ENCODE measurements around the gene IRF1.

IRF1 gene

DNA sequence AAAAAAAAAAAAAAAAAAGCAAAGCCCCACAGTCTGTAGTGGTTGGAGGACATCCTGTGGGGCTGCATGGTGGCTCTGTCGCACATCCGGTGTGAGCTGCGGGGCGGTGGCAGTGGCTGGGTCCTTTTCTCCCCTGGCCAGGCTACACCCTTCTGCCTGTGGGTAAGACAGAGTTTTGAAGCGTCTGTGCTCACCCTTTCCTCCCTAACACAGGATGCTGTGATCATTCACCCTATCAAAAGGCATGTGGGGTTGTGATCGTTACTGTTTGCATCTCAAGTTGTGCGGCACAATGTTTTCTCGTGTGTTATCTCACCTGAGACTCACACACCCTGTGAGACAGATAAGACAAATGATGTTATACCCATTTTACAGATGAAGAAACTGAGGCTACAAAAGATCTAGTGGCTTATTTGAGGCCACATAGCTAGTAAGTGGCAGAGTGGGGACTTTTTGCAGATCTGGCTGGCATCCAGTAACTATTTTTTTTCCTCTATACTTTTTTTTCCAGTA, 17.5 kb downstream of the IRF1 start:
- peak; percentile 12 for DNase-seq

DNA sequence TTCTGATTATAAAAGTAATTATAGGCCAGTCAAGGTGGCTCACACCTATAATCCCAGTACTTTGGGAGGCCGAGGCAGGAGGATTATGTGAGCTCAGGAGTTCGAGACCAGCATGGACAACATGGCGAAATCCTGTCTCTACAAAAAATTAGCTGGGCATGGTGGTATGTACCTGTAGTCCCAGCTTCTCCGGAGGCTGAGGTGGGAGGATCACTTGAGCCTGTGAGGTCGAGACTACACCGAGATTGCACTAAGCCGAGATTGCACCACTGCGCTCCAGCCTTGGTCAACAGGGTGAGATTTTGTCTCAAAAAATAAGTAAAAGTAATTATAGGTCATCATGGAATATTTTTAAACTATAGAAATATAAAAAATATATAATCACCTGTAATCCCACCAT, 18.1 kb downstream of the IRF1 start:
- DNase-seq, result peak; percentile 8

DNA sequence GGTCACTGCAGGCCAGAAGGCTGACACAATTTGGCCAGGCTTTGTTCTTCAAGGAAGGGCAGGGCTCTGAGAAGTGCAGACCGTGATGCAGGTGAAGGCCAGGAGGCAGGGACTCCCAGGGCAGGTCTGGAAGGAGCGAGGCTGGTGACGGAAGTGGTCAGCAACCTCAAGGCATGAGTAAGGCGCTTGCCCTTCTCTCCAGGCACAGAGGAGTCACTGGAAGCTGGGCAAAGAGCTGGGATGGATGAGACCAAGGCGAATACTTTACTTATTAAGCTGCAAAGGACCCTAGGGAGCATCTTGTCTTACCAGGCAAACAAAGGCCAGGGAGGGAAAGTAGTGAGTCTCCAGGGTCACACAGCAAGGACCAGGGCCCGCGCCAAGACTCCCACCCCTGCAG, 18.6 kb downstream of the IRF1 start:
- peak; percentile 12 for DNase-seq

DNA sequence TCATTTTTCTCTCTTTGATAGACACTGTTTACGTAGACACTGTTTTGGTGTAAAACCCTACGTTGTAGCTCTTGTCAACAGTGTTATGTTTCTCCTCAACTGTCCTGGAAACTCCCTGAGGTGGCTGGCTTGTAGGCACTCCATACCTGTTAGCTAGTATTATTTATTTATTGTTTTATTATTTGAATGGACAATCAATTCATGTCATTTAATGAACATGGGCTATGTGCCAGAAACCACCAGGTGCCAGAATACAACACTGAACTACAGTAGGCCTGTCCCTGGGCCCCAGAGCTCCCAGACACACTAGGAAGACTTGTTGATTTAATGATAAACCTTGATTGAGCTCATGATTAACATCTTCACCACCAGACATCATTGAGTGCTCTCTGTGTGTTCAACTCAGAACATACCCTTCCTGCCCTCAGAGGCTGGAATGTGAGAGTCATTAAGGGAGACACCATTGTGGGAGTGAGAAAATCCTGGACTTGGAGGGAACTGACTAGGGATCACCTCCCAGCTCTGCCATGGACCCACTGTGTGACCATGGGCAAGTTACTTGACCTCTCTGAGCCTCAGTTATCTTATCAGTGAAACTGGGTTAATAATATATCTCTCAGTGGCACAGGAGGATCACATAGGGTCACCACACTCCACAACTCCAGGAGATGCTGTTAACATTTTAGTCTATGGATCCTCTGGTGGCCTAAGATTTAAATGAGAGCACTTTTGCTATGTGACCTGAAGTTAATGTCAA, 19.2 kb downstream of the IRF1 start:
- DNase-seq, result peak; percentile 14

DNA sequence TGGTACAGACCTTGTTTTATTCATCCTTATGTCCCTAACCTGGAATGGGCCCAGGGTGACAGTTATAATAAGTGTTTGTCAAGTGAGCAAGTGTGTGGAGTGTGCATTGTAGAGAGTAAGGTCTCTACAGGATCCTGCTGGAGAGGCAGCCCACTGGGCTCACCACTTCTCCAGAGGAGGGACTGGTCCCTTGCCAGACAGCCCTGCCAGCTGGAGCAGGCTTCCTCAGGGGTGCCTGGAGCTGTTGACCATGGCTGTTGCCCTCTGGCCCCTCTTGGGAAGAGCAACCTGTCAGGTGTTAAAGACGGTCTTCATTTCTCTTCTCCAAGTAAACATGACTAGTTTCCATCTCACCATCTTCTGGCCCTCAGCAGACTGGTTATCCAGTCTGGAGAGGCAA, 20.0 kb downstream of the IRF1 start:
- DNase-seq, result peak; percentile 14

DNA sequence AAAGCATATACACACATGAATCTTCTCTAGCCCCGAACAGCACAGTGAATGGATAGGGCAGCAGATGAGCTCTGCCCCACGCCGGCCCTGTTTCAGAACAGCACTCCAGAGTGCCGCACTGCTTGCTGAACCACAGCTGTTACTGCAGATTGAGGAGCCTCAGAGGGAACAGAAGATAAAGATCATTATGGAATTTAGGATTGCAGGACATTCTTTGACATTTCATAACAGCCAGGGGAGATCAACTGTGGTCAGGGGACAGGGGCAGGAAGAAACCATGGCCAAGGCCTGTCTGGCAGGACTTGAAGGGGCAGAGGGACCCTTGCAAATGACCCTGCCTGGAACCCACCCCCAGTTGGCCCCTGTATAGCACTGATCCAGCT, 20.6 kb downstream of the IRF1 start:
- DNase-seq, result peak; percentile 16

DNA sequence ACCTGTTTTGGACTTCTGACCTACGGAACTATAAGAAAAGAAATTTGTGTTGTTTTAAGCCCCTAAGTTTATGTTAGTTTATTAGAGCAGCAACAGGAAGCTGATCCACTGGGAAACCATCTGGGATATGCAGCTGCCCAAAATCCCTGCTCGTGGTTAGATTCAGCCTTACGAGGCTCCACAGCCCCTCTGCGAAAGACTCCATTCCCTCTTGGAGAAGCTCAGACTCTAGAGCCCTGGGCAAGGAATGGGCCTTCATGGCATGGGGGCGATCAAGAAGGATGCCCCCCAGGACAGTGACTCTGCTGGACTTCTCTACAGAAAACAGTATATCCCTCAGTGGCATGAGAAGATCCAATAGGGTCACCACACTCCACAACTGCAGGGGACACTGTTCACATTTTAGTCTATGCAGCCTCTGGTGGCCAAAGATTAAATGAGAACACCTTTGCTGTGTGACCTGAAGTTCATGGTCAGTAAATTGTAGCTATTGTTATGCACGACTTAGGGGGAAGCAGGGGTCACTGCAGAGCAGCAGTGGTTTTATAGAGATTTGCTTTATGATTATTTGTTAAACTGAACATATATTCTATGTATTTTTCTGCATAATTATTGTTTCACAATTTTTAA, 21.1 kb downstream of the IRF1 start:
- DNase-seq, result peak; percentile 40

DNA sequence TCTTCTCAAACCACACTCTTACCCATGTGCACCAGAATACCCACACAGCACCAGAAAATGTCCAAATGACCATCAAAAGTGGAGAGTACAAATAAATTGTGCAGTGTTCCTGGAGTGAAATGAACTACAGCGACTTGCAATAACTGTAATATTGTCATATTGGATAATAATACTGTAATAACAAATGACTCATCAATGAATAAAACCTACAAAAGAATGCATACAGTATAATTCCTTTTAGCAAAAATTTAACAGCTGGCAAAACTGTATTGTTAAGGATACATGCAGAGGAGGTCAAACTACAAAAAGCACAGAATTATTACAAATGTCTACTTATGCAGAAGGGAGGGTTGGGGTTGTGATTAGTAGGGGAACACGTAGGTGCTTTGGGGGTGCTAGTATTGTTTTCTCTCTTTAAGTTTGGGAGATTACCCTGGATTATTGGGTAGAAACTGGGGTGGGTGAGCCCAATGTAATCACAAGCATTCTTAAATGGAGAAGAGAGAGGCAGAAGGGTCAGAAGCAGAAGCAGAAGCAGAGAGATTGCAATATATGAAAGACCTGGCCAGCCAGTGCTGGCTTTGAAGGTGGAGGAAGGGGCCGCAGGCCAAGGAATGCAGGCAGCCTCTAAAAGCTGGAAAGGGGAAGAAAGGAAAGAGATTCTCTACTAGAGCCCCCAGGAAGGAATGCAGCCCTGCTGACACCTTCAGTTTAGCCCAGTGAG, 21.8 kb downstream of the IRF1 start:
- peak; percentile 16 for DNase-seq

DNA sequence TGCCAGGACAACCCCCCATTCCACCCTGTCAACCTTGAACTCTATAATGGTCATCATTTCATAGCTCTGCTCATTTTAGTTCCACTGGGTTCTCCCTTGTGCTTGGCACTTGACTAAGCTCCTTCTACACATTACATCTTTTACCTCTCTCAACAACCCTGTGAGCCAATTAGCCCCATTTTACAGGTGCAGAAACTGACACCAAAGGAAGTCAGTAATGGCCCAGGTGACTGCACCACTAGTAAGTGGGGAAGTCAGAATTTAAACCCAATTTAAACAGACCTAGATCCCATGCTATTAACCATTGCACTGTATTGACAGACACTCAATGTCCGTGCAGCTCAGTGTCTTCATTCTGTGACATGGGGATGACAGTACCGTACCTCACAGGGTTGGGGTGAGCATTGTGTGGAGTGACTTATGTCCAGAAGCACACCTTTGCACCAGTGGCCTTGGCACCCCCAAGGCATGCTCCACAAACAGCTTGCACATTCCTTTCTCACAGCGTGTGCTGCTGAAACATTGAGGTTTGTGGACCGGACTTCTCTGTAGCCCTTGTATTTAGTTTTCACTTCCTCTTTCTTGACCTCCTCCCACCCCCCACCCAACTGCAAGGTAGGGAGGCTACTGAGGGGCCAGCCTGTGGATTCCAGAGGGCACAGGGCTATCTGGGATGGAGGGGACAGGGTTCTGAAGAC, 23.1 kb downstream of the IRF1 start:
- DNase-seq, result peak; percentile 18

DNA sequence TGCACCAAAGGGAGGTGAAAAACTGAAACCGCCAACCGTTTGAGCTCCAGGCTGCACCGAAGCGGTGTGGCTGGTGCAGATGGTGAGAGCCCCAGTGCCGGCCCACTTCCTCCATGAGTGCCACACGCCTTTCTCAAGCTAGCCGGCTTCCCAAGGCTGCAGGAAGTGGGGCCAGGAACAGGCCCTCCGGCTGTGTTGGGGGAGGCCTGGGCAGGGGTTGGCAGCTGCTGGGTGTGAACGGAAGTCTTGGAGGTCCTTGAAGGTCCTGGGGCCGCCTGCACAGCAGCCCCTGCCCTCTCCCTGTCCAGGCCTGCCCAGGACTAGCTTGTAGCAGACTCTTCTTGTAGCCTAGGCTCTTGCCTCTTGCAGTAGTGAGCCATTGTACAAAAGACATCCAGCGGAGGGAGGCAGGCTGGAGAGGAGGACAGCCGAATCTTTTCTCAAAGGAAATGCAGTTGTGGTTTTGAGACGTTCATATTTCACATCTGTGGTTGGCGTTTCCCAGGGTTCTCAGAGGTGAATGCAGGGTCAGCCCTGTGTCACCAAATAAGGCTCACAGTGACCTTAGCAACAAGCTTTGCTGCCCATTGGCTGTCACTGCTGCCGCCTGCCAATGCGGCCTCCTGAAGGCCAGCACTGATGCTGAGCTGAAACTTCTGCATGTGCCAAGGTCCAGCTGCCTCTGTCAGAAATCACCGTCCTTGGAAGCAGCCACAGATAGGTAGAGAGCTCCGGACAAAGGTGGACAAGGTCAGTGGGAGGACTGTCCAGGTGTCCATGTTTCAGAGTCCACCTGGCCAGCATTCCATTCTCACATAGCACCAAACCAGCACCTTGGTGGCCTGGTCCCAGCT, 23.9 kb downstream of the IRF1 start:
- peak; percentile 73 for DNase-seq

DNA sequence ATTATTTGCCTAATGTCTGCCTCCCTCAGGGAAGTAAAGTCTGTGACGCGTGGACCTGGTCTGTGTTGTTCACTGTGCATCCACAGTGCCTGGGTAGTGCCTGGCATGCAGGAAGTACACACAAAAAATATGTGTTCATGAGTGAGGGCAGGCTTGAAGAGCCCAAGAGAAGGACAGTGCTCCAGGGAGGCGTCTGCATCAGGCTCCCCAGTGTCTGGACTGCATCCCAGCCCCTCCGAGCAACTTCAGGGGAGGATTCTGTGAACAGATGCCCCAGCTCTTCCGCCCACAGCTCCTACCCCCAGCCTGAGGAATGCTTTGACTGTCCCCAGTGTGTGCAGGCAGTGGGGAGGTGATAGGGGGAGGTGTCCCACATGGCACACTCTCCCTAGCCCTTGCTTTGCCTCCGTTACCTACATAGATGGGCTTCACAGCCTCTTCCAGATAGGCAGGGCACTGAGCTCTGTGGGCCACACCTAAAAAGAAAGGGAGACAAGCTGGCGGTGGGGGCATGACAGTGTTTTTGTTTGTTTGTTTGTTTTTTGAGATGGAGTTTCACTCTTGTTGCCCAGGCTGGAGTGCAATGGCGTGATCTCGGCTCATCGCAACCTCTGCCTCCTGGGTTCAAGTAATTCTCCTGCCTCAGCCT, 25.4 kb downstream of the IRF1 start:
- peak; percentile 22 for DNase-seq

DNA sequence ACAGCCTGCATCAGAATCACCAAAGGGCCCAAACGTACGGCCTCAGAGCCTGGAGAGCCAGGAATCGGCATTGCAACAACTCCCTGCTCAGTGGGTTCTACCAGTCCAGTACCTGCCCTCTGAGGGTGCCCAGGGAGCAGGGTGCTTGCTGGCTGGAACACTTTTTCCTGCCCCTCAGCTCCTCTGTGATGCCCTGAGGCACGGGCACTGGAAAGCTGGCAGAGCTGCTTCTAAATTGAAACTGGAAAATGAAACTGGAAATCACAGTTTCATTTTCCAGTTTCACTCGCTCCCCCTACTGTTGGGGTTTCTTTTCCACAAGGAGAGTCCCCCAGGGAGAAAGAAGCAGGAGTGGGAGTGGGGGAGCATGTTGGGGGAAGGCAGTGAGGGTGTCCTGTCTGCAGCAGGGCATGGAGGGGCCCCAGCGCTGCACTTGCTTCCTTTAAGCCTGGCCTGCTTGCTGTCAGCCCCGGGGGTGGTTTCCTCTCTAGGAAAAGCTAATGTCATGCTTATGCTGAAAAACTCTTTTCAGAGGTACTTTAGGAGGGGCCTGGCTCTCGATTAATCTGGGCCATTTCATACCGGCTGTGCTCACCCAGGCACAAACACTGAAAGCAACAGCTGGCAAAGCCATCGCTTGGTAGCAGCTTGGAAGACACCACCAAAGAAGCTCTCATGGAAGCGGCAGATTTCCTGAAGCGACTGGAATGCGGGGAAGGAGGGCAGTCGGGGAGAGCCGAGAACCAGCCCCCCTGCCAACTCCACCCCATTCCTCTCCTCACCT, 26.2 kb downstream of the IRF1 start:
- DNase-seq, result peak; percentile 57

DNA sequence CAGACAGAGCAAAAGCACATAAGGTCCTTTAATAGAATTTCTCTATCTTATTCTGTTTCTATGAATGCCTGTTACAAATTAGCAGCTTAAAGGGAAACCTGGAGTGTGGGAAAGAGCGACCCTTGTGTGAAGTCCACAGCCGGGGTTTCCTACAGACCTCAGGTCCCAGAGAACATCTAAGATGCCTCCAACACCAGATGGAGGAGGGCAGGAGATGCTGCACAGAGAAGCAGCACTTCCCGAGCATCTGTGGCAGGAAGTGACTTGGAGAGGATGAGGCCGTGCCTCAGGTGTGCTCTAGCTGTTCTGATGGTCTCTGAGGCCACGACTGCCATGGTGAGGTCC, 26.8 kb downstream of the IRF1 start:
- no peak for DNase-seq

DNA sequence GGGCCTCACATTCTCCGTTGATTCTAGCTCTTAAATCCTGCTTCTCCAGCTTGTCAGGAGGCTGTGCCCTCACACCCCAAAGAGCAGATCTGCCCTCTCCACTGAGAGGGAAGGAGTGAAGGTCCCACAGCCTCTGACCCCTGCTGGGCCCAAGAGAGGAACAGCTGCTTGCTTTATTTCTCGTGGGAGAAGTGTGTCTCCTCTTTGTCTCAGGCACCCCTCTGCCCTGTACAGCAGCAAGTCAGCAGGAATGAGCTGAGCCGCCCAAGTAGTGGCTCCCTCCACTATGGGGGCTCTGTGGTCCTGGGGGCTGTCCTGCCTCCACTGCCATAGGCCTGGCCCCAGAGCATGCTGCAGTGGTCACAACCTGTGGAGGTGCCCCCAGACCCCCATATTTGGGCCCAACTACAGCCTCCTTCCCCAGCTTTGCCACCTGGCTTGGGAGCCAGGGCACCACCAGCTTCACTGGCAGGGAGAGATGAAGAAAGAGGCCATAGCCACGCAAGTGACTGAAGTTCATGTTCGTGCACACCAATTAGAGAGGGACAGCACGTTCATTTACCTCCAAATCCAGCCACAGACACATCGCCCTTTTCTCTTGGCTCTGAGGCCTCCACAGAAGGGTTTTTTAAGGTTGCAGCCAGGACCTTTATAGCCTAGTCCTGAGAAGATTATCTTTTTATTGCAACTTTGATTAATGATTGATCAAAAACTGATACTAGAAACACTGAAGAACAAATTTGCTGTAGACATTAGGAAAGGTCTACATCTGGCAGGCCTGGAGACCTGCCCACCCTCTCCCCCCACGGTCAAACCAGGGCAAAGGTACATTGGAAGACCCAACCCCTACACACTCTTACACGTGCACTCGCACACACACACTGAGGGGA, 27.5 kb downstream of the IRF1 start:
- no peak for DNase-seq

DNA sequence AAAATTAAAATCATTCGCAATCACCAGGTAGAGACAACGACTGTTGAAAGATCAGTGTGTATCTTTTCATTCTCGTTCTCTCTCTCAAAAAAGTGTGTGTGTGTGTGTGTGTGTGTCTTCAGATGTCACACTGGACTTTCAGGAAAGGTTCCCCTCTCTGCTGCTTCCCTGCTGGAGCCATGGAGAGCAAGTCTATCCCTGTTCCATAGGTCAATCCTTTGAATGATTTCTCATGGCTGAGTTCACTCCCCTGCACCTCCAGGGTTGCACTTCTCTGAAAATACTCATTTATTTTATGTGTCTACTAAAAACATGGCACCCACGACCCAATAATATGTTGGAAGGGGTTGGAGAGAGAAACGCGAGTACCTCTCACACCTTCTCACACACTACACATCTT, 28.2 kb downstream of the IRF1 start:
- DNase-seq, result no peak

DNA sequence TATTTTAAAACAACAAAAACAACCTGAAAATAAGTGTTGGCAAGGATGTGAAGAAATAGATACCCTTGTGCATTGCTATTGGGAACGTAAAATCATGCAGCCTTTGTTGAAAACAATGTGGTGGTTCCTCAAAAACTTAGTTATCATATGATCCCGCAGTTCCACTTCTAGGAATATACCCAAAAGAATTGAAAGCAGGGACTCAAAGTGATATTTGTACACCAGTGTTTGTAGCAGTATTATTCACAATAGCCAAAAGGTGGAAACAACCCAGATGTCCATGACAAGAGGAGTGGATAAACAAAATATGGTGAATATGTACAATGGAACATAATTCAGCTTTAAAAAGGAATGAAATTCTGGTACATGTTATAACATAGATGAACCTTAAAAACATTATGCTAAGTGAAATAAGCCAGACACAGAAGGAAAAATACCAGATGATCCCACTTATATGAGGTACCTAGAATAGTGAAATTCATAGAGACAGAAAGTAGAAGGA, 29.0 kb downstream of the IRF1 start:
- DNase-seq, result no peak

DNA sequence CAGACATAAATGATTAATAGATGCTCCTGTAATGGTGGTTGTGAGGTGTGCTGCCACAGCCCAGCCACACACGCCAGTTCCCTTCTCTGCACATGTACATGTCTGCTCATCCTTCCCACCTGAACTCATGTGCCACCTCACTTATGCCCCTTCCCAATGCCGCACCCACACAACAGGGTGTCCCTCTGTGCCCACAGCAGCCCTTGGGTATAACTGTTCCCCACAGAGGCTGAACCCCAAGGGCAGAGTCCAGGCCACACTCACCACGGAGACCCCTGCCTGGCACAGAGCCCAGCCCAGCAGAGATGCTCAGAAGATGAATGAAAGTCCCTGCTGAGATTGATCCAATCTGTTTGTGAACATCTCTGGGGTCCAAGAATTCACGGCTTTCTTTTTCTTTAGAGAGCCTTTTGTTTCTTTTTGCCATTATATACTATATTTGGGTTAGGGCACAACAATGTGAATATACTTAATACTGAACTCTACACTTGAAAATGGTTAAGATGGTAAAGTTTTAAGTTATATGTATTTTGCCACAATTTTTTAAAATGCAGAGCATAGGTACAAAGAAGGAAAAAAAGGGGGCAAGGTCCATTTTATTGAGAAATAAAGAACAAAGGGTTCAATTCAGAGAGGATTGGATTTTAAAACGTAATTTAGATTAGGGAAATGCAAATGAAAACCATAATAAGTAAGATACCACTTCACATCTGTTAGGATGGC, 29.6 kb downstream of the IRF1 start:
- no peak for DNase-seq

DNA sequence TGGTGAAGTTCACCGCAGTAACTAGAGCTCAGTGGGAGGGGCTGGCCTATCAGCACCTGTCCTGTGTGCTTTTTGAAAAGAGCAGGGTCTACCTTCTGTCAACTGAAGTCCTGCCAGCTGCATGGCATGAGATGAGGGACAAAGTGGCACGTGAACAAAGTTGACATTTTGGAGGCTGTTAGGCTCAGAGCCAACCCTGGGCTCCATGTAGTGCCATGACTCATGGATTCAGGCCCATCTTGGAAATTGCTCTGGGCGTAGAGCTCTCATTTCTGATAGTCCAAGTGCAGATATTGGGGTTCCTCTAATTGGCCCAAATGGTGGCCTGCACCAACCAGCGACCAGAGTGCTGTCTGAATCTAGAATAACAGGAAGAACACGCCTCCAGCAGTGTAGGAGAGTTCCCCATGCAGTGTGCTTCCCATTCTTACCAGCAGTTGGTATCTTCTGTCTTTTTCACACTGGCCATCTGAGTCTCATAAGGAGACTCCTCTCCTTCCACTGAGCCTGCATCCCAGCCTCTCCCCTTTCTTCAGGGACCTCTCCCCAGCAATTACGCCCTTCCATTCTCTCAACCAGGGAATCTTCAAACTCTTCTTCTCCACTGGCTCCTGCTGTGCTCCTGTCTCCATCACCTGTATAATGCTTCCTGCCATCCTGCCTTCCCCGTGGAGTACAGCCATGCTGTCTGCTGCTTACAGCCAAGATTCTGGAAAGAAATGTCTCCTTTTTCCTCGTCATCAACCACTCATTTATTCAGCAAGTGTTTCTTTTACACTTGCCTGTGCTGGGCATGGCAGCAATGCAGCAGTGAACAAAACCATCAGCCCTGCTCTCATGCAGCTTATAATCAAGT, 30.4 kb downstream of the IRF1 start:
- DNase-seq, result peak; percentile 20

Data from femur (tissue), 1 donor.